AG10803 (cell line): Measurements from ENCODE around the gene STH.

Experiments used
- DNase-seq: peaks from one replicate; pipeline ENCODE4 v3.0.0; 2010; ENCODE audit warnings: low read depth
- H3K4me3 ChIP-seq: 2 replicates; pipeline ENCODE4 v1.5.1; 2011; ENCODE audit warnings: mild to moderate bottlenecking, low read length, control low read depth
- TF ChIP-seq, protein P1 (sequence below): conservative IDR thresholded peaks from 2 replicates; pipeline ENCODE4 v1.5.1; 2011; ENCODE audit warnings: mild to moderate bottlenecking, low read length, control low read depth, inconsistent platforms

STH gene

DNA sequence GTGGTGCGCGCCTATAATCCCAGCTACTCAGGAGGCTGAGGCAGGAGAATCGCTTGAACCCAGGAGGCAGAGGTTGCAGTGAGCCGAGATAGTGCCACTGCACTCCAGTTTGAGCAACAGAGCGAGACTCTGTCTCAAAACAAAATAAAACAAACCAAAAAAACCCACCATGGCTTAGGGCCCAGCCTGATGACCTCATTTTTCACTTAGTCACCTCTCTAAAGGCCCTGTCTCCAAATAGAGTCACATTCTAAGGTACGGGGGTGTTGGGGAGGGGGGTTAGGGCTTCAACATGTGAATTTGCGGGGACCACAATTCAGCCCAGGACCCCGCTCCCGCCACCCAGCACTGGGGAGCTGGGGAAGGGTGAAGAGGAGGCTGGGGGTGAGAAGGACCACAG lies 1.4 kb upstream of the STH start:
- DNase-seq = peak; percentile 36
- TF ChIP-seq, protein P1, sequence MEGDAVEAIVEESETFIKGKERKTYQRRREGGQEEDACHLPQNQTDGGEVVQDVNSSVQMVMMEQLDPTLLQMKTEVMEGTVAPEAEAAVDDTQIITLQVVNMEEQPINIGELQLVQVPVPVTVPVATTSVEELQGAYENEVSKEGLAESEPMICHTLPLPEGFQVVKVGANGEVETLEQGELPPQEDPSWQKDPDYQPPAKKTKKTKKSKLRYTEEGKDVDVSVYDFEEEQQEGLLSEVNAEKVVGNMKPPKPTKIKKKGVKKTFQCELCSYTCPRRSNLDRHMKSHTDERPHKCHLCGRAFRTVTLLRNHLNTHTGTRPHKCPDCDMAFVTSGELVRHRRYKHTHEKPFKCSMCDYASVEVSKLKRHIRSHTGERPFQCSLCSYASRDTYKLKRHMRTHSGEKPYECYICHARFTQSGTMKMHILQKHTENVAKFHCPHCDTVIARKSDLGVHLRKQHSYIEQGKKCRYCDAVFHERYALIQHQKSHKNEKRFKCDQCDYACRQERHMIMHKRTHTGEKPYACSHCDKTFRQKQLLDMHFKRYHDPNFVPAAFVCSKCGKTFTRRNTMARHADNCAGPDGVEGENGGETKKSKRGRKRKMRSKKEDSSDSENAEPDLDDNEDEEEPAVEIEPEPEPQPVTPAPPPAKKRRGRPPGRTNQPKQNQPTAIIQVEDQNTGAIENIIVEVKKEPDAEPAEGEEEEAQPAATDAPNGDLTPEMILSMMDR = no peak
- H3K4me3 ChIP-seq = no peak overlapping the region

DNA sequence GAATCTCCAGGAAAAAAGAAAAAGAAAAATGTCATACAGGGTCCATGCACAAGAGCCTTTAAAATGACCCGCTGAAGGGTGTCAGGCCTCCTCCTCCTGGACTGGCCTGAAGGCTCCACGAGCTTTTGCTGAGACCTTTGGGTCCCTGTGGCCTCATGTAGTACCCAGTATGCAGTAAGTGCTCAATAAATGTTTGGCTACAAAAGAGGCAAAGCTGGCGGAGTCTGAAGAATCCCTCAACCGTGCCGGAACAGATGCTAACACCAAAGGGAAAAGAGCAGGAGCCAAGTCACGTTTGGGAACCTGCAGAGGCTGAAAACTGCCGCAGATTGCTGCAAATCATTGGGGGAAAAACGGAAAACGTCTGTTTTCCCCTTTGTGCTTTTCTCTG lies 845 bp downstream of the STH start:
- TF ChIP-seq, protein P1 = no peak
- no peak for DNase-seq
- no peak overlapping the region for H3K4me3 ChIP-seq

- DNase-seq = no peak
- TF ChIP-seq, protein P1 = no peak
Observed at GRCh38 chr17:46000292-46000691, 1.2 kb downstream of the STH start.

DNA sequence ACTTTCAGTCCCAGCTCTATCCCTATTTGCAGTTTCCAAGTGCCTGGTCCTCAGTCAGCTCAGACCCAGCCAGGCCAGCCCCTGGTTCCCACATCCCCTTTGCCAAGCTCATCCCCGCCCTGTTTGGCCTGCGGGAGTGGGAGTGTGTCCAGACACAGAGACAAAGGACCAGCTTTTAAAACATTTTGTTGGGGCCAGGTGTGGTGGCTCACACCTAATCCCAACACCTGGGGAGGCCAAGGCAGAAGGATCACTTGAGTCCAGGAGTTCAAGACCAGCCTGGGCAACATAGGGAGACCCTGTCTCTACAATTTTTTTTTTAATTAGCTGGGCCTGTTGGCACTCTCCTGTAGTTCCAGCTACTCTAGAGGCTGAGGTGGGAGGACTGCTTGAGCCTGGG lies 1.7 kb downstream of the STH start:
- TF ChIP-seq, protein P1 = no peak
- H3K4me3 ChIP-seq = no peak overlapping the region
- no peak for DNase-seq

More at GRCh38 chr17:46000292-46000691, 1.2 kb downstream of the STH start:
- H3K4me3 ChIP-seq = no peak overlapping the region

DNA sequence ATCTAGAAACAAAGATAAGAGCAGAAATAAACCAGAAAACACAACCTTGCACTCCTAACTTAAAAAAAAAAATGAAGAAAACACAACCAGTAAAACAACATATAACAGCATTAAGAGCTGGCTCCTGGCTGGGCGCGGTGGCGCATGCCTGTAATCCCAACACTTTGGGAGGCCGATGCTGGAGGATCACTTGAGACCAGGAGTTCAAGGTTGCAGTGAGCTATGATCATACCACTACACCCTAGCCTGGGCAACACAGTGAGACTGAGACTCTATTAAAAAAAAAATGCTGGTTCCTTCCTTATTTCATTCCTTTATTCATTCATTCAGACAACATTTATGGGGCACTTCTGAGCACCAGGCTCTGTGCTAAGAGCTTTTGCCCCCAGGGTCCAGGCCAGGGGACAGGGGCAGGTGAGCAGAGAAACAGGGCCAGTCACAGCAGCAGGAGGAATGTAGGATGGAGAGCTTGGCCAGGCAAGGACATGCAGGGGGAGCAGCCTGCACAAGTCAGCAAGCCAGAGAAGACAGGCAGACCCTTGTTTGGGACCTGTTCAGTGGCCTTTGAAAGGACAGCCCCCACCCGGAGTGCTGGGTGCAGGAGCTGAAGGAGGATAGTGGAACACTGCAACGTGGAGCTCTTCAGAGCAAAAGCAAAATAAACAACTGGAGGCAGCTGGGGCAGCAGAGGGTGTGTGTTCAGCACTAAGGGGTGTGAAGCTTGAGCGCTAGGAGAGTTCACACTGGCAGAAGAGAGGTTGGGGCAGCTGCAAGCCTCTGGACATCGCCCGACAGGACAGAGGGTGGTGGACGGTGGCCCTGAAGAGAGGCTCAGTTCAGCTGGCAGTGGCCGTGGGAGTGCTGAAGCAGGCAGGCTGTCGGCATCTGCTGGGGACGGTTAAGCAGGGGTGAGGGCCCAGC lies 2.6 kb downstream of the STH start:
- no peak for DNase-seq
- no peak overlapping the region for H3K4me3 ChIP-seq
- TF ChIP-seq, protein P1 = no peak

DNA sequence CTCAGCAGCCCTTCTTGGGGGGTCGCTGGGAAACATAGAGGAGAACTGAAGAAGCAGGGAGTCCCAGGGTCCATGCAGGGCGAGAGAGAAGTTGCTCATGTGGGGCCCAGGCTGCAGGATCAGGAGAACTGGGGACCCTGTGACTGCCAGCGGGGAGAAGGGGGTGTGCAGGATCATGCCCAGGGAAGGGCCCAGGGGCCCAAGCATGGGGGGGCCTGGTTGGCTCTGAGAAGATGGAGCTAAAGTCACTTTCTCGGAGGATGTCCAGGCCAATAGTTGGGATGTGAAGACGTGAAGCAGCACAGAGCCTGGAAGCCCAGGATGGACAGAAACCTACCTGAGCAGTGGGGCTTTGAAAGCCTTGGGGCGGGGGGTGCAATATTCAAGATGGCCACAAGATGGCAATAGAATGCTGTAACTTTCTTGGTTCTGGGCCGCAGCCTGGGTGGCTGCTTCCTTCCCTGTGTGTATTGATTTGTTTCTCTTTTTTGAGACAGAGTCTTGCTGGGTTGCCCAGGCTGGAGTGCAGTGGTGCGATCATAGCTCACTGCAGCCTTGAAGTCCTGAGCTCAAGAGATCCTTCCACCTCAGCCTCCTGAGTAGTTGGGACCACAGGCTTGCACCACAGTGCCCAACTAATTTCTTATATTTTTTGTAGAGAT lies 3.4 kb downstream of the STH start:
- peak; percentile 48 for DNase-seq
- TF ChIP-seq, protein P1 = peak; percentile 89

DNA sequence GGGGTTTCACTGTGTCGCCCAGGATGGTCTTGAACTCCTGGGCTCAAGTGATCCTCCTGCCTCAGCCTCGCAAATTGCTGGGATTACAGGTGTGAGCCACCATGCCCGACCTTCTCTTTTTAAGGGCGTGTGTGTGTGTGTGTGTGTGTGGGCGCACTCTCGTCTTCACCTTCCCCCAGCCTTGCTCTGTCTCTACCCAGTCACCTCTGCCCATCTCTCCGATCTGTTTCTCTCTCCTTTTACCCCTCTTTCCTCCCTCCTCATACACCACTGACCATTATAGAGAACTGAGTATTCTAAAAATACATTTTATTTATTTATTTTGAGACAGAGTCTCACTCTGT lies 3.9 kb downstream of the STH start:
- TF ChIP-seq, protein P1 = no peak
- H3K4me3 ChIP-seq = no peak overlapping the region
- no peak for DNase-seq

More for the DNA sequence above, 3.4 kb downstream of the STH start:
- no peak overlapping the region for H3K4me3 ChIP-seq
